GM10248 (cell line): ENCODE data around the gene TUBE1.

Experiments
- CTCF ChIA-PET: fragments of 300-600 bp; sonication (Branson Sonifier 250); formaldehyde crosslinking; extraction: SDS; loops from one replicate; lab custom pipeline; 2021; ENCODE audit warnings: antibody characterized with exemption; lab: Yijun Ruan, JAX
- POLR2A ChIA-PET: fragments of 350-650 bp; sonication (Branson Sonifier 250); formaldehyde crosslinking; extraction: SDS; loops from one replicate; lab custom pipeline; 2020; ENCODE audit warnings: antibody characterized with exemption; lab: Yijun Ruan, JAX
- DNase-seq: peaks from one replicate; pipeline ENCODE4 v3.0.0; 2012; ENCODE audit errors: extremely low spot score
- CTCF ChIP-seq: IDR thresholded peaks from 2 replicates; pipeline ENCODE4 v1.5.1; 2012; ENCODE audit warnings: mild to moderate bottlenecking, low read depth; ENCODE audit errors: extremely low read depth, missing control alignments, control extremely low read depth

TUBE1 gene

GRCh38 chr6:112040956-112041355, 46.3 kb downstream of the TUBE1 start:
- TF ChIP-seq CTCF, result no peak
- CTCF ChIA-PET, result interaction anchor here (0.7 to 7.5 kb wide), 13 partner anchors 9 to 782 kb away, joined by 3 to 101 read pairs (median 8); partner anchors contain the start of gene FYN
- DNase-seq, result no peak
- POLR2A ChIA-PET, result interaction anchor here (0.6 kb wide), 1 partner anchor 196 kb away, joined by 3 read pairs; no protein-coding TSS in a partner anchor

GRCh38 chr6:112039431-112039770, 47.9 kb downstream of the TUBE1 start:
- no peak for DNase-seq
- ChIA-PET POLR2A (no interaction called here), CTCF (interaction anchor here (1.6 to 7.5 kb wide), 7 partner anchors 11 to 780 kb away, joined by 3 to 101 read pairs (median 8); a partner anchor contains a TSS)
- no peak for TF ChIP-seq CTCF

GRCh38 chr6:112038756-112039430, 48.4 kb downstream of the TUBE1 start:
- ChIA-PET POLR2A (no interaction called here), CTCF (interaction anchor here (1.0 to 7.5 kb wide), 8 partner anchors 11 to 780 kb away, joined by 3 to 101 read pairs (median 7); a partner anchor contains a TSS)
- no peak for DNase-seq
- no peak for TF ChIP-seq CTCF

- ChIA-PET POLR2A (no interaction called here), CTCF (interaction anchor here (1.0 to 2.6 kb wide), 6 partner anchors 10 to 317 kb away, joined by 3 to 19 read pairs (median 4); no protein-coding TSS in a partner anchor)
- no peak for DNase-seq
- no peak for TF ChIP-seq CTCF
These were observed 49.0 kb downstream of the TUBE1 start for GRCh38 chr6:112038268-112038667.

GRCh38 chr6:112037783-112038216, 49.5 kb downstream of the TUBE1 start:
- ChIA-PET POLR2A (no interaction called here), CTCF (interaction anchor here (1.0 to 2.6 kb wide), 4 partner anchors 10 to 317 kb away, joined by 3 to 19 read pairs (median 5); no protein-coding TSS in a partner anchor)
- TF ChIP-seq CTCF, result no peak
- no peak for DNase-seq

- ChIA-PET POLR2A (no interaction called here), CTCF (interaction anchor here (1.1 to 1.3 kb wide), 3 partner anchors 8 to 45 kb away, joined by 3 to 7 read pairs (median 3); no protein-coding TSS in a partner anchor)
- DNase-seq, result no peak
- TF ChIP-seq CTCF, result no peak
These were observed 51.1 kb downstream of the TUBE1 start for GRCh38 chr6:112036088-112036637.
